Measurements from ENCODE around the gene AKT3. TPM values are rescaled to one million over a fixed set of nuclear protein-coding genes. Genes with fewer than 3 reads are reported as not detected.

The AKT3 gene
- total RNA-seq, 2 experiments from 2014 or later: 31.7 to 34.6 TPM

- ATAC-seq (no peak), DNase-seq (no peak)
- intact Hi-C loops (cut with micrococcal nuclease): no loop called here
- Mint-ChIP-seq H3K27ac (no peak overlapping the region), H3K36me3 (ENCODE audit: low read depth) (peaks cover 19% of the 10 kb centered on the region), H3K4me3 (no peak overlapping the region), H3K9me3 (peaks cover 6% of the 10 kb centered on the region), H3K4me1 (ENCODE audit: low read depth) (peaks cover 16% of the 10 kb centered on the region), H3K27me3 (no peaks in the 10 kb centered on the region)
- CTCF ChIA-PET: no interaction called here
- TF ChIP-seq CTCF (IDR thresholded peaks at IDR 0.05): no peak
- POLR2A ChIA-PET: no interaction called here
Observed at GRCh38 chr1:243770860-243771259, 79.2 kb downstream of the AKT3 start.

GRCh38 chr1:243765676-243766075 lies 84.4 kb downstream of the AKT3 start:
- TF ChIP-seq CTCF (IDR thresholded peaks at IDR 0.05): no peak
- intact Hi-C loops (cut with micrococcal nuclease): no loop called here
- Mint-ChIP-seq H3K4me1 (ENCODE audit: low read depth) (peaks cover 16% of the 10 kb centered on the region), H3K36me3 (ENCODE audit: low read depth) (no peaks in the 10 kb centered on the region), H3K27ac (no peak overlapping the region), H3K4me3 (no peak overlapping the region), H3K27me3 (no peaks in the 10 kb centered on the region), H3K9me3 (no peaks in the 10 kb centered on the region)
- ChIA-PET POLR2A (no interaction called here), CTCF (interaction anchor here (1.5 kb wide), 1 partner anchor 19 kb away, joined by 3 read pairs; no protein-coding TSS in a partner anchor)
- no peak for ATAC-seq
- DNase-seq: no peak

GRCh38 chr1:243763806-243764205 lies 86.2 kb downstream of the AKT3 start:
- DNase-seq (no peak), ATAC-seq (no peak)
- POLR2A ChIA-PET: no interaction called here
- Mint-ChIP-seq H3K9me3 (no peaks in the 10 kb centered on the region), H3K4me1 (ENCODE audit: low read depth) (peaks cover 20% of the 10 kb centered on the region), H3K27me3 (no peaks in the 10 kb centered on the region), H3K27ac (no peak overlapping the region), H3K4me3 (no peak overlapping the region), H3K36me3 (ENCODE audit: low read depth) (no peaks in the 10 kb centered on the region)
- no peak for TF ChIP-seq CTCF (IDR thresholded peaks at IDR 0.05)
- intact Hi-C loops (cut with micrococcal nuclease): no loop called here
- CTCF ChIA-PET: interaction anchor here (1.3 kb wide), 1 partner anchor 15 kb away, joined by 4 read pairs; no protein-coding TSS in a partner anchor

- no peaks in the 10 kb centered on the region for H3K9me3 Mint-ChIP-seq
- no peak overlapping the region for H3K27ac Mint-ChIP-seq
- H3K36me3 Mint-ChIP-seq (ENCODE audit: low read depth): peaks cover 2% of the 10 kb centered on the region
- DNase-seq (no peak), ATAC-seq (no peak)
- ChIA-PET POLR2A (no interaction called here), CTCF (interaction anchor here (1.0 kb wide), 1 partner anchor 415 kb away, joined by 3 read pairs; no protein-coding TSS in a partner anchor)
- no peak overlapping the region for H3K4me3 Mint-ChIP-seq
- H3K27me3 Mint-ChIP-seq: no peaks in the 10 kb centered on the region
- intact Hi-C loops (cut with micrococcal nuclease): no loop called here
- H3K4me1 Mint-ChIP-seq (ENCODE audit: low read depth): peaks cover 32% of the 10 kb centered on the region
- TF ChIP-seq CTCF (IDR thresholded peaks at IDR 0.05): no peak
Observed at GRCh38 chr1:243758647-243759046, 91.4 kb downstream of the AKT3 start.

- no peaks in the 10 kb centered on the region for H3K27me3 Mint-ChIP-seq
- DNase-seq (no peak), ATAC-seq (no peak)
- no peaks in the 10 kb centered on the region for H3K9me3 Mint-ChIP-seq
- ChIA-PET CTCF (interaction anchor here (1.0 kb wide), 1 partner anchor 413 kb away, joined by 3 read pairs; no protein-coding TSS in a partner anchor), POLR2A (no interaction called here)
- H3K4me1 Mint-ChIP-seq (ENCODE audit: low read depth): peaks cover 44% of the 10 kb centered on the region
- no peak for TF ChIP-seq CTCF (IDR thresholded peaks at IDR 0.05)
- intact Hi-C loops (cut with micrococcal nuclease): no loop called here
- peaks cover 2% of the 10 kb centered on the region for H3K36me3 Mint-ChIP-seq (ENCODE audit: low read depth)
- H3K4me3 Mint-ChIP-seq: no peak overlapping the region
- H3K27ac Mint-ChIP-seq: no peak overlapping the region
Observed at GRCh38 chr1:243756529-243756928, 93.5 kb downstream of the AKT3 start.
